NCI-H2107 (cell line): ENCODE results near the gene ZNF222.
A peak's percentile ranks its signal among the peaks of the same experiment; 100 is the strongest.

Source experiments
- DNase-seq: peaks from one replicate; lab custom pipeline; 2025; lab: John Stamatoyannopoulos, UW

Gene ZNF222

DNA sequence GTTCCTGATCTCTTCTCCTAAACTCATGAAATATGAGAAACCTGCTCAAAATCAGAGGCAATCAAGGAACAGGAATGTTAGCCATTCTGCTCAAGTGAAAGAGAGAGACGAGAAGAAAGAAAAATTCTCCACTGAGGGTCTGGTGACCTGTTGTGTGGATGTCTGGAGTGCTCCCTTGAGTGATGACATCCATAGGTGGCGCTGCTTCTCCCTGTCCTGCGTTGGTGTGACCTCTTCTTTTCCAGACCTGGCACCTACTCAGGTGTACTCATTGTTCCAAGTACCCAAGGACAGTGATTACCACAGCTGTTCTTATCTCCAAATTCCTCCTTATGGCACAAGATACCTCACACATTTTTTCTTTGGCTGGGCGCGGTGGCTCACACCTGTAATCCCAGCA lies 30.7 kb downstream of the ZNF222 start:
- no peak for DNase-seq

DNA sequence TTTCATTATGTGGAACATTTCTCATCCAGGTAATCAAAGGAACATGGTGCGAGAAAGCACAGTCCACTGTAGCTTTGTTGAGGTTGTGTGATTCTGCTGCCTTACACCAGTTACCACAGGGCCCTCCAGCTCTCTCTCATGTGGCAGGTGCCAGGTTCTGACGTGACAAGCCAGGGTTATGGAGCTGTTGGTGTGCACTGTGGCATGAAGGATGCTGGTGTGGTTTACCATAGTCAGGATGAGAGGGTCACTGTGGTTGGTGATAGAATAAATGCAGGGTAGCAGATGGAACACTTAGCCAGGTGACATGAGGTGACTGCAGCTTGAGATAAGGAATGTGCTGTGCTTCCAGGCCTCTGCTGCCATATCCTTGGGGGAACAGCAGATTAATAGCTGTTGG lies 34.0 kb downstream of the ZNF222 start:
- no peak for DNase-seq

DNA sequence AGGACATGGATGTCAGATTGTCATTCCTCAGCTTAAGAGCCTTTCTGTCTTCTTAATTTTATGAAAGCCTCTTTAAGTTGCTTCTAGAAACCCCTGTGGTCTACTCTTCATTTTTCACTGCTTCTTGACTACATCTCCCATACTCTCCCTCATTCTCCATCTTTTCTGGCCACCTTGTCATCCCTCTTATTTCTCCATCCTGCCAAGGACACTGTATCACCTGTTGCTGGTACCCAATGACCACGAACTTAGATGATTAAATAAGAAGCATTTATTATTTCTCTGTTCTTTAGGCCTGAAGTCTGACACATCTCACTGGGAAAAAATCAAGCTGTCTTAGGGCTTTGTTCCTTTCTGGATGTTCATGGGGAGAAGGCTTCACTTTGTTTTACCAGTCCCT lies 35.9 kb downstream of the ZNF222 start:
- DNase-seq, result no peak

DNA sequence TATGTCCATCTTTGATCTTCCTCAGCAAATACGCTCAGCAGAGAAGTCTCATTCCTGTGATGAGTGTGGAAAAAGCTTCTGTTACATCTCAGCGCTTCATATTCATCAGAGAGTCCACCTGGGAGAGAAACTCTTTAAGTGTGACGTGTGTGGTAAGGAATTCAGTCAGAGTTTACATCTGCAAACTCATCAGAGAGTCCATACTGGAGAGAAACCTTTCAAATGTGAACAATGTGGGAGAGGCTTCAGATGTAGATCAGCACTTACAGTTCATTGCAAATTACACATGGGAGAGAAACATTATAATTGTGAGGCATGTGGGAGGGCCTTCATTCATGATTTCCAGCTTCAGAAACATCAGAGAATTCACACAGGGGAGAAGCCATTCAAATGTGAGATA lies 41.1 kb downstream of the ZNF222 start:
- no peak for DNase-seq

DNA sequence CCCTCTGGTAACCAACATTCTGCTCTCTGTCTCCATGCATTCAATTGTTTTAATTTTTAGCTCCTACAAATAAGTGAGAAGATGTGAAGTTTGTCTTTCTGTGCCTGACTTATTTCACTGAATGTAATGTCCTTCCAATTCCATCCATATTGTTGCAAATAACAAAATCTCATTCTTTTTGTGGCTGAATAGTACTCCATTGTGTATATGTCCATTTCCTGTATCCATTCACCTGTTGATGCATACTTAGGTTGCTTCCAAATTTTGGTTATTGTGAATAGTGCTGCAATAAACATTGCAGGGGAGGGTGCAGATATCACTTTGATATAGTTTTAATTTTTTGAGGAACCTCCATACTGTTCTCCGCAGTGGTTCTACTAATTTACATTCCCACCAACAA lies 44.2 kb downstream of the ZNF222 start:
- DNase-seq, result no peak

DNA sequence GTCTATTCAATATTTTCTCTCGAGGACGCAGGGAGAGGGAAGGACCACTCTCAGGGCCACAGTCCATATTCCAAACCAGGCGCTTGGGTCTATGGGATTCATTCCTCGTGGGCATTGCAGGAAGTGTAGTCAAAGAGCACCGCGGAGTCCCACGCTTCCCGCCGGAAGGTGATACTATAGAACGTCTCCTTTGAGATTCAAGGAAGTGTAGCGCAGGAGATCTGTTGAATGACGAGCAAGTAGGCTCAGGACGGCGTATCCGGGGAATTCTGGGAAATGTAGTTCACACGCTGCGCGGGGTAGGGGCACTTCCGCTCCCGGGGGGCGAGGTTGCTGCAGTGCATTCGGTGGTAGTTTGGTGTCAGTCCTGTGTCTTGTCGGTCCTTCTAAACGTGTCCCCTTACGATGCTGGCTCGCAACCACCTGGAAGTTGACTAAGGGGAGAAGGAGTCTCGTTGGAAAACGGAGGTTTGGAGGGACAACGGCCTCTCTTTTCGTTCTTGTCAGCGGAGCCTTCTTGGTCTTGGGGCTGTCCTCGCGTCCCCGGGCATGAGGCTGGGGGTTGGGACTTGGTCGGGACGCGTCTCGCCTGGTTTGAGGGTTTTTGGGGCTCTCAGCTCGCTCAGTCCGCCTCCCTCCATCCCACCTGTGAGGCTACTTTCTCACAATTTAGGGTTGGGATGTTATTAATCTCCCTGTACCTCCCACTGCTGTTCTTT lies 46.8 kb downstream of the ZNF222 start, which contains the start of gene ZNF284:
Gene ZNF284 (plus strand): TSS at position 336 of the 719 bp plus-strand sequence. CDS start 4,231 bp downstream, outside the sequence.
- peak; percentile 70 for DNase-seq

DNA sequence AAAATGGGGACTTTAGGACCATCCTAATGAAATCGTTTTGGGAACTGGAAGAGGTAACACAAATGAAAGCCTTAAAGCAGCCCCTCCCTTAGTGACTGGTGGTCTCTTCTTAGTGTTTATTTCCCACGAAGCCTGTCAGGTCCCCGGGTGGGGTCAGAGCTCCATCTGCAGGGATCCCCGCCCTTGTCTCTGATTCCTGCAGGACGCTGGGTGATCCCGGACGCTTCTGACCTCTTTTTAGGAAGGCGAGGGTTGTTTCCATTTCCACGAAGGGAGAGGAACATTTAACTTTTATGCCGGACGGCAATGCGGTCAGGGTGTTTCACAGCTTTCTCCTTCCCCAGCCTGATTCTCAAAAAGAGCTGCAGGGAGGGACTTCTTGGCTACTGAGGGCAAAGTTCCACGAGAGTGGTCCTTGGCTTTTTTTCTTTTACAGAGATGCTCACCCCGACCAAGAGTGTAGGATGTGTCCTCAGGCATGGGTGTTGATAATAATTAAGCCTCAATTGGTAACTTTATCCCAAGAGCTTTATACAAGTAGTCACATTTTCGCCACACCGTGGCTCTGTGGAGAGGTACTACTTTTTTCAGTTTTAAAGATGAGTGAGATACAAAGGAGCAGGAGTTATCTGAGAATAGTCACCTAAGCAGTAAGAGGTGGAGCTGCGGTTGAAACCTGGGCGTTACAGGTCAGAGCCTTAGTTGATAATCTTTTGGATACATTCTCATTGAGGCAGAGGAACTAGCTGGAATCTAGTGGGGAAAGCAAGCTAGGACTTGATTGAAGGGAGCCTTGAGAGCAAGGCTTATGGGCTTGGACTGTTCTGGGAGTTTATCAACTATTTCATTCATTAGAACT lies 47.6 kb downstream of the ZNF222 start:
- DNase-seq, result no peak

DNA sequence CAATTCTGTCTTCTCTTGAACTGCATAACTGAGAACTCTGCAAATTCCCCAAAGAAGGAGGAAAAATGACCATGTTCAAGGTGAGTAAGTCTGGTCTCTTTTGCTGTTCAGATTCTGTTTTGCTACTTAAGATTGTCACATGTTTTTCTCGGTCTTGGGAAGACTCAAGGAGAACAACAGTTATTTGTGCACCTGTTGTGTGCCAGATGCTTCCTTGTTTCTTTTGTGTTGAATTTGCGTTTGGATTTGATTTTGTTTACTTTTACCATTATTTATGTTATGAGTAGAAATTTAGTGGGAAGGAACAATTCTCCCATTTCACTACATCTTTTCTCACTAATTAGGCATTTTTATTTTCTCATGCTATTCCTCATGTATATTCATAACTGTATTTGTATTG lies 51.1 kb downstream of the ZNF222 start:
- DNase-seq, result no peak
